Measurements from ENCODE around the gene ZNF662. TPM values are rescaled to one million over a fixed set of nuclear protein-coding genes. Genes with fewer than 3 reads are reported as not detected.

Gene ZNF662
- total RNA-seq (13.0 TPM), polyA plus RNA-seq (ENCODE audit: insufficient read depth in 1 of 8, insufficient read length in 8 of 8, low replicate concordance in 1 of 8) (10 to 100 TPM; 10.5 to 19.8 (median 14.9) TPM)
- long read RNA-seq, donor 1 = 0 reads
- long read RNA-seq, donor 2 = 0 reads
- long read RNA-seq, donor 3, partial matches to known transcripts = 0 of 1 reads
- long read RNA-seq, donor 3, other reads (novel, unspliced or antisense) = 0 of 1 reads
- long read RNA-seq, donor 4 = 0 reads
- long read RNA-seq, donor 5 = 0 reads
- long read RNA-seq, donor 6, partial matches to known transcripts = 0 of 1 reads
- long read RNA-seq, donor 6, other reads (novel, unspliced or antisense) = 0 of 1 reads
- long read RNA-seq, donor 7 = 0 reads
- long read RNA-seq, donor 8 = 0 reads
- long read RNA-seq, donor 9 = 0 reads
- long read RNA-seq, donor 10 = 0 reads
- long read RNA-seq, donor 11 = 0 reads

- no peaks in the 10 kb centered on the region for H3K27me3 ChIP-seq (ENCODE audit: control insufficient read depth, insufficient read depth, low read length)
- peak within 1 kb of the TSS; percentile 71 for H3K27ac ChIP-seq (ENCODE audit: low read length)
- peak; percentile 82 for DNase-seq
- peaks cover 12% of the 10 kb centered on the region for H3K4me1 ChIP-seq (ENCODE audit: control insufficient read depth, insufficient read depth, low read length)
- peak within 1 kb of the TSS; percentile 72 for H3K4me3 ChIP-seq (ENCODE audit: low read length)
- H3K36me3 ChIP-seq (ENCODE audit: control insufficient read depth, insufficient read depth, low read length) = peaks cover 24% of the 10 kb centered on the region
- under 1% methylated on average over 54 of the region's 59 CpGs for WGBS (ENCODE audit: insufficient coverage)
- H3K9me3 ChIP-seq (replicated peaks; ENCODE audit: control insufficient read depth, low read depth, low read length) = peaks cover 3% of the 10 kb centered on the region
Measured at GRCh38 chr3:42906070-42906847, at the start of gene ZNF662. ZNF662 (plus strand) TSS chr3:42906142; CDS start chr3:42908115, 1,973 bp downstream.

DNA sequence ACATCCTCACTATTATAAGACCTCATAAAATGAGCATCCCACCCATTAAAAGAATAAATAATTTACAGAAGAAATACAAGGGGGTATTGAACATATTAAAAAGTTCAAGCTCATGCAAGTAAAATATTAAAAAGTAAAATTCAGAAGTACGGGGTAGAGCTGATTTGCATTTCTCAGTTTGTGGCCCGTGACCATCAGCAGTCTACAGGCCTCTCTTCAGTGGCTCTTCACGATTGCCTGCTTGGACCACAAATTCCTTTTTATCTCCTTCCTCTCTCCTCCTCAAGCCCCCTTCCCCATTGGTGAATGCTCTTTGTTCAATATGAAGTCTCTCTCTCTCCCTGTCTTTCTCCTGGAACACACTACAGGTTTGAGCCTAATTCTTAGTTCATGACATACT lies 49.4 kb upstream of the ZNF662 start:
- no peaks in the 10 kb centered on the region for H3K36me3 ChIP-seq (ENCODE audit: control insufficient read depth, insufficient read depth, low read length)
- H3K4me1 ChIP-seq (ENCODE audit: control insufficient read depth, insufficient read depth, low read length) = peaks cover 9% of the 10 kb centered on the region
- H3K4me3 ChIP-seq (ENCODE audit: low read length) = no peak overlapping the region

DNA sequence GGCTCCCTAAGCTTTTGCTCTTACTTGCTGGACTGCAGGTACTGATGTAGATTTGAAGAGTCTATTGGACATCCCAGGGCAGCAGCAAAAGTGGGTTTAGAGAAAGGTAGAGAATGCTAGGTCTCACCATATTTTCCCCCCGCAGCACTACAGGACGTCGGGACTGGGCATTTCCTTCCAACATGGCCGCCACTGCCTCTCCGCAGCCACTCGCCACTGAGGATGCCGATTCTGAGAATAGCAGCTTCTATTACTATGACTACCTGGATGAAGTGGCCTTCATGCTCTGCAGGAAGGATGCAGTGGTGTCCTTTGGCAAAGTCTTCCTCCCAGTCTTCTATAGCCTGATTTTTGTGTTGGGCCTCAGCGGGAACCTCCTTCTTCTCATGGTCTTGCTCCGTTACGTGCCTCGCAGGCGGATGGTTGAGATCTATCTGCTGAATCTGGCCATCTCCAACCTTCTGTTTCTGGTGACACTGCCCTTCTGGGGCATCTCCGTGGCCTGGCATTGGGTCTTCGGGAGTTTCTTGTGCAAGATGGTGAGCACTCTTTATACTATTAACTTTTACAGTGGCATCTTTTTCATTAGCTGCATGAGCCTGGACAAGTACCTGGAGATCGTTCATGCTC lies 41.5 kb upstream of the ZNF662 start:
- DNase-seq = no peak
- Histone ChIP-seq H3K4me1 (ENCODE audit: control insufficient read depth, insufficient read depth, low read length) (no peaks in the 10 kb centered on the region), H3K27ac (ENCODE audit: low read length) (no peak overlapping the region), H3K36me3 (ENCODE audit: control insufficient read depth, insufficient read depth, low read length) (no peaks in the 10 kb centered on the region), H3K4me3 (ENCODE audit: low read length) (no peak overlapping the region), H3K27me3 (ENCODE audit: control insufficient read depth, insufficient read depth, low read length) (no peaks in the 10 kb centered on the region), H3K9me3 (replicated peaks; ENCODE audit: control insufficient read depth, low read depth, low read length) (no peaks in the 10 kb centered on the region)
- WGBS (ENCODE audit: insufficient coverage) = 95% methylated on average over 12 of the region's 15 CpGs

More for the DNA sequence above, 49.4 kb upstream of the ZNF662 start:
- no peak for DNase-seq
- Histone ChIP-seq H3K9me3 (replicated peaks; ENCODE audit: control insufficient read depth, low read depth, low read length) (no peaks in the 10 kb centered on the region), H3K27me3 (ENCODE audit: control insufficient read depth, insufficient read depth, low read length) (peaks cover 2% of the 10 kb centered on the region), H3K27ac (ENCODE audit: low read length) (no peak overlapping the region)
- 89% methylated on average over 3 of the region's 3 CpGs for WGBS (ENCODE audit: insufficient coverage)

DNA sequence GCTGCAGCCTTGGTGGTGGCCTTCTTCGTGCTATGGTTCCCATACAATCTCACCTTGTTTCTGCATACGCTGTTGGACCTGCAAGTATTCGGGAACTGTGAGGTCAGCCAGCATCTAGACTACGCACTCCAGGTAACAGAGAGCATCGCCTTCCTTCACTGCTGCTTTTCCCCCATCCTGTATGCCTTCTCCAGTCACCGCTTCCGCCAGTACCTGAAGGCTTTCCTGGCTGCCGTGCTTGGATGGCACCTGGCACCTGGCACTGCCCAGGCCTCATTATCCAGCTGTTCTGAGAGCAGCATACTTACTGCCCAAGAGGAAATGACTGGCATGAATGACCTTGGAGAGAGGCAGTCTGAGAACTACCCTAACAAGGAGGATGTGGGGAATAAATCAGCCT lies 40.7 kb upstream of the ZNF662 start:
- Histone ChIP-seq H3K4me1 (ENCODE audit: control insufficient read depth, insufficient read depth, low read length) (no peaks in the 10 kb centered on the region), H3K27ac (ENCODE audit: low read length) (no peak overlapping the region), H3K27me3 (ENCODE audit: control insufficient read depth, insufficient read depth, low read length) (no peaks in the 10 kb centered on the region), H3K9me3 (replicated peaks; ENCODE audit: control insufficient read depth, low read depth, low read length) (no peaks in the 10 kb centered on the region), H3K36me3 (ENCODE audit: control insufficient read depth, insufficient read depth, low read length) (no peaks in the 10 kb centered on the region), H3K4me3 (ENCODE audit: low read length) (no peak overlapping the region)
- 88% methylated on average over 5 of the region's 8 CpGs for WGBS (ENCODE audit: insufficient coverage)
- DNase-seq = no peak

GRCh38 chr3:42867138-42867537 lies 38.8 kb upstream of the ZNF662 start:
- Histone ChIP-seq H3K4me1 (ENCODE audit: control insufficient read depth, insufficient read depth, low read length) (peaks cover 8% of the 10 kb centered on the region), H3K9me3 (replicated peaks; ENCODE audit: control insufficient read depth, low read depth, low read length) (no peaks in the 10 kb centered on the region), H3K27ac (ENCODE audit: low read length) (no peak overlapping the region), H3K27me3 (ENCODE audit: control insufficient read depth, insufficient read depth, low read length) (no peaks in the 10 kb centered on the region), H3K4me3 (ENCODE audit: low read length) (no peak overlapping the region), H3K36me3 (ENCODE audit: control insufficient read depth, insufficient read depth, low read length) (no peaks in the 10 kb centered on the region)
- 85% methylated on average over 3 of the region's 7 CpGs for WGBS (ENCODE audit: insufficient coverage)
- no peak for DNase-seq

- H3K4me3 ChIP-seq (ENCODE audit: low read length) = no peak overlapping the region
- H3K27me3 ChIP-seq (ENCODE audit: control insufficient read depth, insufficient read depth, low read length) = peaks cover 3% of the 10 kb centered on the region
- DNase-seq = no peak
- H3K9me3 ChIP-seq (replicated peaks; ENCODE audit: control insufficient read depth, low read depth, low read length) = no peaks in the 10 kb centered on the region
- no peaks in the 10 kb centered on the region for H3K36me3 ChIP-seq (ENCODE audit: control insufficient read depth, insufficient read depth, low read length)
- no peak overlapping the region for H3K27ac ChIP-seq (ENCODE audit: low read length)
- 56% methylated on average over 1 of the region's 5 CpGs for WGBS (ENCODE audit: insufficient coverage)
- H3K4me1 ChIP-seq (ENCODE audit: control insufficient read depth, insufficient read depth, low read length) = peaks cover 9% of the 10 kb centered on the region
Measured at GRCh38 chr3:42868841-42869240, 37.1 kb upstream of the ZNF662 start.

DNA sequence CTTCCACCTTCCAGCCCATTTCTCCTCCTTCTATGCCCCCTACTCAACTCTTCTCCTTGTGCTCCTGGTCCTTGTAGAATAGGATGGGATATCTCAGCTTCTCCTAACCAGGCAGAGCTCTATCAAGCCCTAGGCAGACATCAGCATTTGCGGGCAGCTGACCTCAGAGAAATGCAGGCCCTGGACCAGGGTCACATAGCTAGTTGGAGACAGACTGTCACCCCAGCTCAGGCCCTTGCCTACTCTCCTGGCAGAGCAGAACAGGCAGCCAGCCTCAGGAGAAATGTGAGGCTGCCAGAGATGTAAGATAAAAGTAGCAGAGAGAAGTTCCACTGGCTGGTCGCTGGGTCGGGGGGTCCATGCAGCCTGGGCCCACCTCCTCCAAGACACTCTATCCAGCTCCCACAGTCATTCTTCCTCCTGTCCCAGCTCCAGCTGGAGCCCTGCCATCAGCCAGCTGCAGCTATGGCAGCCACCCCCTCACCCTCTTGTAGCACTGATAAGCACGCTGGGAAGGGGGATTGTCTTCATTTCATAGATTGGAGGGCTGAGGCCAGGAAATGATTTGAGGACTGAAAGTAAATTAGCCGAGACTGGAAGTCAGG lies 34.2 kb upstream of the ZNF662 start:
- WGBS (ENCODE audit: insufficient coverage) = 50% methylated on average over 1 of the region's 5 CpGs
- H3K36me3 ChIP-seq (ENCODE audit: control insufficient read depth, insufficient read depth, low read length) = no peaks in the 10 kb centered on the region
- no peaks in the 10 kb centered on the region for H3K9me3 ChIP-seq (replicated peaks; ENCODE audit: control insufficient read depth, low read depth, low read length)
- no peak overlapping the region for H3K27ac ChIP-seq (ENCODE audit: low read length)
- peaks cover 9% of the 10 kb centered on the region for H3K4me1 ChIP-seq (ENCODE audit: control insufficient read depth, insufficient read depth, low read length)
- peaks cover 3% of the 10 kb centered on the region for H3K27me3 ChIP-seq (ENCODE audit: control insufficient read depth, insufficient read depth, low read length)
- DNase-seq = peak; percentile 38
- H3K4me3 ChIP-seq (ENCODE audit: low read length) = no peak overlapping the region

GRCh38 chr3:42872718-42873117 lies 33.2 kb upstream of the ZNF662 start:
- Histone ChIP-seq H3K4me1 (ENCODE audit: control insufficient read depth, insufficient read depth, low read length) (peaks cover 9% of the 10 kb centered on the region), H3K36me3 (ENCODE audit: control insufficient read depth, insufficient read depth, low read length) (no peaks in the 10 kb centered on the region), H3K27me3 (ENCODE audit: control insufficient read depth, insufficient read depth, low read length) (peaks cover 3% of the 10 kb centered on the region), H3K27ac (ENCODE audit: low read length) (no peak overlapping the region), H3K4me3 (ENCODE audit: low read length) (no peak overlapping the region), H3K9me3 (replicated peaks; ENCODE audit: control insufficient read depth, low read depth, low read length) (no peaks in the 10 kb centered on the region)
- DNase-seq = no peak
- 73% methylated on average over 1 of the region's 1 CpG for WGBS (ENCODE audit: insufficient coverage)

DNA sequence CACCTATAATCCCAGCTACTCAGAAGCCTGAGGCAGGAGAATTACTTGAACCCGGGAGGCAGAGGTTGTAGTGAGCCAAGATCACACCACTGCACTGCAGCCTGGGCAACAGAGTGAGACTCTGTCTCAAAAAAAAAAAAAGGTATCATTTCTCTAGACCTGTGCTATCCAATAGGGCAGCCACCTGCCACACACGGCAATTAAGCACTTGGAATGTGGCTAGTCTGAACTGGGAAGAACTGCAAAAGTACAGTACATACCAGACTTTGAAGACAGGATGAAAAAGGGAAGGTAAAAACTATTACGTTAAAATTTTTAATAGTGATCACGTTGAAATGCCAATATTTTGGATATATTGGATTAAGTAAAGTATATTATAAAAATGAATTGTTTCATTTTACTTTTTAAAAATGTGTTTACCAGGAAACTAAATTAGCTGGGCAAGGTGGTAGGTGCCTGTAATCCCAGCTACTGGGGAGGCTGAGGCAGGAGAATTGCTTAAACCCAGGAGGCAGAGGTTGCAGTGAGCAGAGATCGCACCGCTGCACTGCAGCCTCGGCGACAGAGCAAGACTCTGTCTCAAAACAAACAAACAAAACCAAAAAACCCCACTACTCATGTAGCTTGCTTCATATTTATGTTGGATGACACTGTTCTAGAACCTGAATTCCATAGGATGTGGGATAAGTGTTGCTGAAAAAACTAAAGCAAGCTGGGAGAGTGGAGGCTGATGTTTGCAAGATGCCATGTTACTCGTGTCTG lies 32.5 kb upstream of the ZNF662 start:
- Histone ChIP-seq H3K4me3 (ENCODE audit: low read length) (no peak overlapping the region), H3K27ac (ENCODE audit: low read length) (no peak overlapping the region), H3K9me3 (replicated peaks; ENCODE audit: control insufficient read depth, low read depth, low read length) (no peaks in the 10 kb centered on the region), H3K4me1 (ENCODE audit: control insufficient read depth, insufficient read depth, low read length) (peaks cover 9% of the 10 kb centered on the region), H3K27me3 (ENCODE audit: control insufficient read depth, insufficient read depth, low read length) (peaks cover 3% of the 10 kb centered on the region), H3K36me3 (ENCODE audit: control insufficient read depth, insufficient read depth, low read length) (no peaks in the 10 kb centered on the region)
- no CpG with 5 or more reads among the region's 9 CpGs for WGBS (ENCODE audit: insufficient coverage)
- DNase-seq = no peak

Measured in muscle of leg (tissue), 16 donors.